SK-N-SH (cell line): Measurements from ENCODE around the gene MTREX.

Source experiments
- CTCF ChIP-seq: fragments of 200-600 bp; sonication (generic); IDR thresholded peaks from 2 replicates; pipeline ENCODE4 v1.6.1; 2017; ENCODE audit warnings: antibody characterized with exemption, mild to moderate bottlenecking, moderate library complexity
- EP300 ChIP-seq, 2 experiments: IDR thresholded peaks; 2 replicates each; pipeline versions ENCODE4 v1.4.0 to v1.6.1; 2012; ENCODE audit warnings: borderline replicate concordance in 1 of 2, low read depth in 1 of 2, low read length in 1 of 2
- PBX3 ChIP-seq: IDR thresholded peaks from 2 replicates; pipeline ENCODE4; 2012
- POLR2AphosphoS5 ChIP-seq: IDR thresholded peaks from 2 replicates; pipeline ENCODE4 v1.6.1; 2012; ENCODE audit warnings: low read depth, low read length
- REST ChIP-seq: IDR thresholded peaks from 2 replicates; pipeline ENCODE4 v1.6.1; 2012; ENCODE audit warnings: mild to moderate bottlenecking, low read depth, low read length, moderate library complexity
- SIN3A ChIP-seq: IDR thresholded peaks from 2 replicates; pipeline ENCODE4 v1.6.1; 2012; ENCODE audit warnings: low read depth, mild to moderate bottlenecking, low read length, moderate library complexity, borderline replicate concordance
- SMC3 ChIP-seq: IDR thresholded peaks from 2 replicates; pipeline ENCODE4 v1.6.1; 2012; ENCODE audit warnings: low read depth, low read length, improper control_type of control experiment
- TAF1 ChIP-seq: IDR thresholded peaks from 2 replicates; pipeline ENCODE4 v1.6.1; 2012; ENCODE audit warnings: low read depth, mild to moderate bottlenecking, low read length, moderate library complexity, borderline replicate concordance
- TEAD4 ChIP-seq: IDR thresholded peaks from 2 replicates; pipeline ENCODE4 v1.4.0; 2012; ENCODE audit warnings: mild to moderate bottlenecking, borderline replicate concordance; ENCODE audit not compliant: insufficient read depth
- USF2 ChIP-seq: fragments of 150-350 bp; IDR thresholded peaks from 2 replicates; pipeline ENCODE4 v1.6.1; 2017; ENCODE audit warnings: antibody characterized with exemption, low read length, low read depth, borderline replicate concordance

GRCh38 chr5:55338810-55339243 is 31.0 kb downstream of the MTREX start:
- TF ChIP-seq CTCF = no peak
- TF ChIP-seq PBX3 = no peak
- no peak for TF ChIP-seq SMC3
- TF ChIP-seq POLR2AphosphoS5 = no peak
- TF ChIP-seq TAF1 = no peak
- TF ChIP-seq REST = no peak
- no peak for TF ChIP-seq TEAD4
- no peak for TF ChIP-seq SIN3A
- no peak for TF ChIP-seq EP300 (IDR thresholded peaks at IDR 0.05; ENCODE audit: borderline replicate concordance in 1 of 2, low read depth in 1 of 2, low read length in 1 of 2)
- TF ChIP-seq USF2 = no peak
